GM23248 (cell line): ENCODE results near the gene APBB1IP. TPM values are rescaled to one million over a fixed set of nuclear protein-coding genes. Genes with fewer than 3 reads are reported as not detected.

Source experiments
- DNase-seq: peaks from one replicate; pipeline ENCODE4 v3.0.0-alpha.2; 2015
- H2AFZ ChIP-seq: fragments of 200-600 bp; sonication (generic); 2 replicates; pipeline ENCODE4 v1.6.1; 2016; ENCODE audit warnings: antibody characterized with exemption
- H3F3A ChIP-seq: fragments of 200-600 bp; sonication (generic); 2 replicates; pipeline ENCODE4 v1.6.1; 2016; ENCODE audit warnings: mild to moderate bottlenecking, antibody characterized with exemption, mixed run types; ENCODE audit not compliant: insufficient read depth
- H3K27ac ChIP-seq: fragments of 200-600 bp; sonication (generic); 2 replicates; pipeline ENCODE4 v1.5.1; 2016; ENCODE audit warnings: mild to moderate bottlenecking
- H3K27me3 ChIP-seq: fragments of 200-600 bp; sonication (generic); replicated peaks from 2 replicates; pipeline ENCODE4 v1.6.1; 2016; ENCODE audit warnings: mild to moderate bottlenecking; ENCODE audit not compliant: insufficient read depth
- H3K36me3 ChIP-seq: fragments of 200-600 bp; sonication (generic); 2 replicates; pipeline ENCODE4 v1.6.1; 2016; ENCODE audit warnings: low read depth, mild to moderate bottlenecking
- H3K4me1 ChIP-seq: fragments of 200-600 bp; sonication (generic); 2 replicates; pipeline ENCODE4 v1.6.1; 2016; ENCODE audit warnings: mild to moderate bottlenecking; ENCODE audit not compliant: insufficient read depth
- H3K4me2 ChIP-seq: fragments of 200-600 bp; sonication (generic); one replicate; pipeline ENCODE4 v1.6.1; 2016; ENCODE audit warnings: mild to moderate bottlenecking; ENCODE audit not compliant: unreplicated experiment
- H3K4me3 ChIP-seq: fragments of 200-600 bp; sonication (generic); 2 replicates; pipeline ENCODE4 v1.5.1; 2016; ENCODE audit warnings: mild to moderate bottlenecking
- H3K79me2 ChIP-seq: fragments of 200-600 bp; sonication (generic); 2 replicates; pipeline ENCODE4 v1.6.1; 2016; ENCODE audit warnings: mild to moderate bottlenecking; ENCODE audit not compliant: insufficient read depth
- H3K9ac ChIP-seq: fragments of 200-600 bp; sonication (generic); 2 replicates; pipeline ENCODE4 v1.6.1; 2016; ENCODE audit warnings: mild to moderate bottlenecking
- H3K9me2 ChIP-seq: fragments of 200-600 bp; sonication (generic); 2 replicates; pipeline ENCODE4 v1.6.1; 2016; ENCODE audit warnings: mixed run types, mild to moderate bottlenecking, moderate library complexity; ENCODE audit not compliant: insufficient read depth
- H3K9me3 ChIP-seq: fragments of 200-600 bp; sonication (generic); one replicate; pipeline ENCODE4 v1.6.1; 2017; ENCODE audit warnings: low read depth
- H4K20me1 ChIP-seq: fragments of 200-600 bp; sonication (generic); 2 replicates; pipeline ENCODE4 v1.6.0; 2016; ENCODE audit not compliant: insufficient read depth
- EZH2 ChIP-seq: fragments of 200-600 bp; sonication (generic); IDR thresholded peaks from 2 replicates; pipeline ENCODE4 v1.6.1; 2018; ENCODE audit warnings: antibody characterized with exemption, mild to moderate bottlenecking; ENCODE audit not compliant: insufficient read depth, poor library complexity, severe bottlenecking
- EZH2phosphoT487 ChIP-seq: fragments of 200-600 bp; sonication (generic); IDR thresholded peaks from 2 replicates; pipeline ENCODE4 v1.6.1; 2018; ENCODE audit warnings: antibody characterized with exemption, moderate library complexity, mild to moderate bottlenecking, low read depth; ENCODE audit not compliant: insufficient read depth
- WGBS, 2 experiments: methylation state at CpG; one replicate each; pipeline ENCODE4 v1.1.6; 2015 to 2017; ENCODE audit warnings: low lambda C conversion rate in 2 of 2, low coverage in 1 of 2; ENCODE audit errors: missing lambda C conversion rate in 2 of 2; 5-methylcytosine and 5-hydroxymethylcytosine counted together
- in situ Hi-C: fragments of 300-500 bp; cut with MboI; formaldehyde crosslinking; loops from 2 replicates; pipeline ENCODE4 v1.15.0; 2020
- polyA plus RNA-seq: library from polyadenylated mRNA; unstranded; fragments of >200 nt; fragmentation: Nextera tagmentation; extraction: Ambion mirVana; gene quantifications from 2 replicates; pipeline ENCODE4 v1.2.1, GENCODE V29; 2016
- total RNA-seq: library from RNA; depleted of rRNA; stranded (reverse); fragments of >200 nt; shearing (Covaris generic); gene quantifications from 2 replicates; pipeline ENCODE4 v1.2.3, GENCODE V29; 2014

Gene APBB1IP
- total and polyA plus RNA-seq, 2 experiments from 2014 or later: 9.4 to 25.0 TPM

GRCh38 chr10:26507441-26507840 is 69.3 kb downstream of the APBB1IP start:
- Histone ChIP-seq H4K20me1 (no peaks in the 10 kb centered on the region), H3F3A (no peaks in the 10 kb centered on the region), H3K27ac (peak overlapping the region; percentile 5; the same call in 1 of the 2 replicates), H3K4me2 (no peak overlapping the region), H3K9me3 (no peaks in the 10 kb centered on the region), H2AFZ (no peak overlapping the region), H3K9ac (no peak overlapping the region), H3K36me3 (peaks cover 46% of the 10 kb centered on the region), H3K4me1 (peaks cover 11% of the 10 kb centered on the region; the same call in 1 of the 2 replicates), H3K9me2 (no peaks in the 10 kb centered on the region), H3K79me2 (no peaks in the 10 kb centered on the region), H3K4me3 (no peak overlapping the region), H3K27me3 (no peaks in the 10 kb centered on the region)
- TF ChIP-seq EZH2 (no peak), EZH2phosphoT487 (no peak)
- in situ Hi-C loops: no loop called here
- DNase-seq: peak; percentile 32

DNA sequence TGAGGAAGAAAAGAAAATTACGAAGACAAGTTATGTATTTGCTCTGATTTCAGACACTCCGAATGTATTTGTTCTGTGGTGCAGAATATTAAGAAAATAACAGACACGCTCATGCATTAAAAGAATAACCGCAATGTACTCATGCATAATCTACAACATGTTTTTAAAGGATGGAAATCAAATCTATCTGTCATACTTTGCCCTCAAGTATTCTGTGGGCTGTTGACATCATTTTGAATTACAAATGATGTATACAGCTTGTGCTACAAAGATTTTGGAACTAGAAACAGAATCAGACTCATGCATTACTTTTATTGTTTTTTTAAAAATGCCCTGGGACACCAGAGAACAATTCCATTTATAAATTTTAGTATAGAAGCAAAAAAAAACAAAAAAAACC is 69.9 kb downstream of the APBB1IP start:
- WGBS, 2 experiments: 56 to 62% methylated on average over 4 of the region's 4 CpGs
- DNase-seq: peak; percentile 27
- H3K4me2 ChIP-seq: no peak overlapping the region

DNA sequence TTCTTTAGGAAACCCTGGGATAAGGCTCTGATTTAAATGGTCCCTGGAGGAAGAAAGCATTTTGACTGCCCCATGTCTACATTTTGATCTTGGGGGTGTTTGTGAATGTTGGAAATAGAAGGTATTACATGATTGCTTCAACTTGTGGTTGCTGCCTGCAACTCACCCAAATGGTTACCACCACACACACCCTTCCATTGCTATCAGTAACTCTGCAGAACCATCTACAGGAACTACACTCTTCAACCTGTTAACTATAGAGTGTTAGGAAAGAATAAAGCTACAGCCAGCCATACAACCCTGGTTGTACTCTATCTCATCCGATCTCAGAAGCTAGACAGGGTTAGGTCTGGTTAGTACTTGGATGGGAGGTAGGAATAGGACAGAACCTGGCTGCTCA is 71.2 kb downstream of the APBB1IP start:
- Histone ChIP-seq H3K27me3 (no peaks in the 10 kb centered on the region), H3K9me2 (no peaks in the 10 kb centered on the region), H4K20me1 (no peaks in the 10 kb centered on the region), H3F3A (no peaks in the 10 kb centered on the region), H3K36me3 (peaks cover 50% of the 10 kb centered on the region), H3K4me1 (peaks cover 11% of the 10 kb centered on the region; the same call in 1 of the 2 replicates), H3K9ac (no peak overlapping the region), H2AFZ (no peak overlapping the region), H3K4me2 (no peak overlapping the region), H3K79me2 (no peaks in the 10 kb centered on the region), H3K27ac (no peak overlapping the region), H3K9me3 (no peaks in the 10 kb centered on the region), H3K4me3 (no peak overlapping the region)
- in situ Hi-C loops: no loop called here
- no peak for DNase-seq
- no peak for TF ChIP-seq EZH2phosphoT487
- no peak for TF ChIP-seq EZH2
- 94 to 100% methylated on average over 1 of the region's 1 CpG for WGBS, 2 experiments

More for the DNA sequence above, 69.9 kb downstream of the APBB1IP start:
- Histone ChIP-seq H3K4me1 (peaks cover 11% of the 10 kb centered on the region; the same call in 1 of the 2 replicates), H3K9me3 (no peaks in the 10 kb centered on the region), H2AFZ (no peak overlapping the region), H3K9ac (no peak overlapping the region), H3K27me3 (no peaks in the 10 kb centered on the region), H3K79me2 (no peaks in the 10 kb centered on the region), H3K27ac (peak overlapping the region; percentile 5; the same call in 1 of the 2 replicates), H3F3A (no peaks in the 10 kb centered on the region), H4K20me1 (no peaks in the 10 kb centered on the region), H3K4me3 (no peak overlapping the region), H3K36me3 (peaks cover 49% of the 10 kb centered on the region), H3K9me2 (no peaks in the 10 kb centered on the region)
- in situ Hi-C loops: no loop called here
- TF ChIP-seq EZH2 (no peak), EZH2phosphoT487 (no peak)

- Histone ChIP-seq H3K4me3 (no peak overlapping the region), H3K9ac (no peak overlapping the region), H3K4me1 (0 out of 2 replicates have a peak, but pooled peaks cover under 1% of the 10 kb centered on the region), H3K36me3 (peaks cover 44% of the 10 kb centered on the region; the same call in 1 of the 2 replicates), H2AFZ (no peak overlapping the region), H3K9me2 (no peaks in the 10 kb centered on the region), H3K9me3 (no peaks in the 10 kb centered on the region), H3K79me2 (no peaks in the 10 kb centered on the region), H3K27ac (no peak overlapping the region), H3F3A (no peaks in the 10 kb centered on the region), H3K27me3 (no peaks in the 10 kb centered on the region), H4K20me1 (no peaks in the 10 kb centered on the region), H3K4me2 (no peak overlapping the region)
- in situ Hi-C loops: no loop called here
- WGBS, 2 experiments: 97 to 100% methylated on average over 1 of the region's 1 CpG
- DNase-seq: no peak
- TF ChIP-seq EZH2phosphoT487 (no peak), EZH2 (no peak)
Measured at GRCh38 chr10:26513101-26513500, 75.0 kb downstream of the APBB1IP start.
